ENCODE results near the gene IFI16. TPM values are rescaled to one million over a fixed set of nuclear protein-coding genes. Genes with fewer than 3 reads are reported as not detected.
A peak's percentile ranks its signal among the peaks of the same experiment; 100 is the strongest.
"Not testable (repeated sequence)": the region's sequence is repeated elsewhere in the genome, so short reads cannot be mapped to it uniquely, and the experiment has no call there.

Gene IFI16
- total RNA-seq, 2 donors from 2014 or later = 226 to 314 TPM

GRCh38 chr1:159025043-159025442 lies 15.3 kb downstream of the IFI16 start:
- H3K36me3 Mint-ChIP-seq = peaks cover 73 to 93% of the 10 kb centered on the region in 2 donors
- no peak for ATAC-seq
- no peak for DNase-seq (ENCODE audit: low spot score in 2 of 2)
- H3K27ac Mint-ChIP-seq = no peak overlapping the region
- peaks cover 0 to 4% of the 10 kb centered on the region in 2 donors for H3K9me3 Mint-ChIP-seq

GRCh38 chr1:159026841-159027240 lies 17.1 kb downstream of the IFI16 start:
- not testable (repeated sequence) for ATAC-seq; H3K9me3 Mint-ChIP-seq; DNase-seq (ENCODE audit: low spot score in 2 of 2)
- Mint-ChIP-seq H3K27ac (peak overlapping the region in 1 of 2 donors; percentile 40), H3K36me3 (peaks cover 73 to 91% of the 10 kb centered on the region in 2 donors)

- Mint-ChIP-seq H3K27ac (peak overlapping the region; percentile 62 to 73), H3K36me3 (peaks cover 68 to 87% of the 10 kb centered on the region in 2 donors), H3K9me3 (peaks cover 0 to 4% of the 10 kb centered on the region in 2 donors)
- ATAC-seq (no peak), DNase-seq (ENCODE audit: low spot score in 2 of 2) (no peak)
Measured at GRCh38 chr1:159030311-159030710, 20.6 kb downstream of the IFI16 start.

- Mint-ChIP-seq H3K36me3 (peaks cover 62 to 87% of the 10 kb centered on the region in 2 donors), H3K9me3 (peaks cover 0 to 4% of the 10 kb centered on the region in 2 donors), H3K27ac (peak overlapping the region; percentile 62 to 85)
- no peak for DNase-seq (ENCODE audit: low spot score in 2 of 2)
- no peak for ATAC-seq
Measured at GRCh38 chr1:159030877-159031447, 21.3 kb downstream of the IFI16 start.

- ATAC-seq (no peak), DNase-seq (ENCODE audit: low spot score in 2 of 2) (no peak)
- no peak overlapping the region for H3K27ac Mint-ChIP-seq
- H3K9me3 Mint-ChIP-seq = no peaks in the 10 kb centered on the region
- peaks cover 27 to 62% of the 10 kb centered on the region in 2 donors for H3K36me3 Mint-ChIP-seq
Measured at GRCh38 chr1:159040206-159040605, 30.5 kb downstream of the IFI16 start.

GRCh38 chr1:159040893-159041724 lies 31.4 kb downstream of the IFI16 start:
- Mint-ChIP-seq H3K9me3 (no peaks in the 10 kb centered on the region), H3K36me3 (peaks cover 27 to 59% of the 10 kb centered on the region in 2 donors), H3K27ac (no peak overlapping the region)
- no peak for DNase-seq (ENCODE audit: low spot score in 2 of 2)
- ATAC-seq = peak; percentile 40 to 43

- not testable (repeated sequence) for H3K9me3 Mint-ChIP-seq; DNase-seq (ENCODE audit: low spot score in 2 of 2)
- ATAC-seq = peak; percentile 84 to 90
- peak overlapping the region; percentile 27 to 36 for H3K27ac Mint-ChIP-seq
- peaks cover 31 to 56% of the 10 kb centered on the region in 2 donors for H3K36me3 Mint-ChIP-seq
Measured at GRCh38 chr1:159046486-159046885, 36.8 kb downstream of the IFI16 start.

- ATAC-seq = peak in 1 of 2 donors; percentile 31
- no peak for DNase-seq (ENCODE audit: low spot score in 2 of 2)
- Mint-ChIP-seq H3K36me3 (peaks cover 44 to 69% of the 10 kb centered on the region in 2 donors), H3K27ac (peak overlapping the region; percentile 27 to 50), H3K9me3 (no peaks in the 10 kb centered on the region)
Measured at GRCh38 chr1:159051436-159051835, 41.7 kb downstream of the IFI16 start.

- DNase-seq (ENCODE audit: low spot score in 2 of 2) = no peak
- no peaks in the 10 kb centered on the region for H3K9me3 Mint-ChIP-seq
- ATAC-seq = peak in 1 of 2 donors; percentile 15
Measured at GRCh38 chr1:159054427-159054826, 44.7 kb downstream of the IFI16 start.

GRCh38 chr1:159055181-159055641 lies 45.5 kb downstream of the IFI16 start:
- H3K36me3 Mint-ChIP-seq = peaks cover 38 to 54% of the 10 kb centered on the region in 2 donors
- peak overlapping the region; percentile 39 to 65 for H3K27ac Mint-ChIP-seq
- ATAC-seq (no peak), DNase-seq (ENCODE audit: low spot score in 2 of 2) (no peak)
- H3K9me3 Mint-ChIP-seq = no peaks in the 10 kb centered on the region

More at GRCh38 chr1:159054427-159054826, 44.7 kb downstream of the IFI16 start:
- Mint-ChIP-seq H3K27ac (peak overlapping the region in 1 of 2 donors; percentile 66), H3K36me3 (peaks cover 38 to 59% of the 10 kb centered on the region in 2 donors)

- ATAC-seq (no peak), DNase-seq (ENCODE audit: low spot score in 2 of 2) (no peak)
- H3K27ac Mint-ChIP-seq = peak overlapping the region; percentile 38 to 65
- no peaks in the 10 kb centered on the region for H3K9me3 Mint-ChIP-seq
- peaks cover 29 to 44% of the 10 kb centered on the region in 2 donors for H3K36me3 Mint-ChIP-seq
Measured at GRCh38 chr1:159056069-159056698, 46.5 kb downstream of the IFI16 start.

- Mint-ChIP-seq H3K9me3 (no peaks in the 10 kb centered on the region), H3K27ac (peak overlapping the region in 1 of 2 donors; percentile 30), H3K36me3 (peaks cover 17 to 32% of the 10 kb centered on the region in 2 donors)
- ATAC-seq (no peak), DNase-seq (ENCODE audit: low spot score in 2 of 2) (no peak)
Measured at GRCh38 chr1:159058751-159059150, 49.0 kb downstream of the IFI16 start.

GRCh38 chr1:159065106-159065505 lies 55.4 kb downstream of the IFI16 start:
- DNase-seq (ENCODE audit: low spot score in 2 of 2) (no peak), ATAC-seq (no peak)
- Mint-ChIP-seq H3K36me3 (peaks cover 22 to 25% of the 10 kb centered on the region in 2 donors), H3K9me3 (no peaks in the 10 kb centered on the region), H3K27ac (no peak overlapping the region)

- DNase-seq (ENCODE audit: low spot score in 2 of 2) (no peak), ATAC-seq (no peak)
- H3K9me3 Mint-ChIP-seq = no peaks in the 10 kb centered on the region
- H3K27ac Mint-ChIP-seq = no peak overlapping the region
- peaks cover 22 to 25% of the 10 kb centered on the region in 2 donors for H3K36me3 Mint-ChIP-seq
Measured at GRCh38 chr1:159066108-159066507, 56.4 kb downstream of the IFI16 start.

- no peaks in the 10 kb centered on the region for H3K9me3 Mint-ChIP-seq
- H3K27ac Mint-ChIP-seq = peak overlapping the region; percentile 91 to 93
- peak; percentile 76 to 82 for ATAC-seq
- peaks cover 21 to 25% of the 10 kb centered on the region in 2 donors for H3K36me3 Mint-ChIP-seq
- no peak for DNase-seq (ENCODE audit: low spot score in 2 of 2)
Measured at GRCh38 chr1:159067699-159068621, 58.3 kb downstream of the IFI16 start.

- peak; percentile 25 to 31 for ATAC-seq
- no peak for DNase-seq (ENCODE audit: low spot score in 2 of 2)
- peaks cover 15 to 17% of the 10 kb centered on the region in 2 donors for H3K36me3 Mint-ChIP-seq
- H3K27ac Mint-ChIP-seq = peak overlapping the region in 1 of 2 donors; percentile 93
- no peaks in the 10 kb centered on the region for H3K9me3 Mint-ChIP-seq
Measured at GRCh38 chr1:159068886-159069285, 59.2 kb downstream of the IFI16 start.
